Panc1 (cell line): ENCODE measurements around the gene ERBB2.

Source experiments
- CTCF ChIP-seq: fragments of 450-650 bp; IDR thresholded peaks from 2 replicates; pipeline ENCODE4 v1.5.1; 2017; ENCODE audit warnings: mild to moderate bottlenecking
- POLR2AphosphoS5 ChIP-seq: IDR thresholded peaks from 2 replicates; pipeline ENCODE4 v1.6.1; 2012; ENCODE audit warnings: mild to moderate bottlenecking, low read depth, low read length, moderate library complexity
- REST ChIP-seq, 2 experiments: IDR thresholded peaks; 2 replicates each; pipeline ENCODE4 v1.6.1; 2011 to 2012; ENCODE audit warnings: low read depth in 2 of 2, control low read depth in 1 of 2, low read length in 1 of 2, mild to moderate bottlenecking in 1 of 2, moderate library complexity in 1 of 2; ENCODE audit not compliant: insufficient read depth in 1 of 2

GRCh38 chr17:39765175-39765574 is 65.3 kb downstream of the ERBB2 start:
- TF ChIP-seq CTCF (no peak), REST (IDR thresholded peaks at IDR 0.05; ENCODE audit: insufficient read depth in 1 of 2, low read depth in 2 of 2, low read length in 1 of 2) (no peak), POLR2AphosphoS5 (no peak)
